Adrenal gland (tissue), 12 donors: ENCODE results near the gene ZBTB12. TPM values are rescaled to one million over a fixed set of nuclear protein-coding genes. Genes with fewer than 3 reads are reported as not detected.
A peak's percentile ranks its signal among the peaks of the same experiment; 100 is the strongest.

Experiments
- DNase-seq, 7 donors: peaks; one replicate each; pipeline ENCODE4 v3.0.0-alpha.2; 2019 to 2020
- H3K27ac ChIP-seq, 5 donors: fragments of 200-600 bp; sonication (generic) in 4 of 5; 1 replicate in 3 of 5; 2 replicates in 2 of 5; pipeline versions ENCODE4 v1.5.1 to v1.8.0; 2016 to 2020; ENCODE audit warnings: mild to moderate bottlenecking in 1 of 5
- H3K27me3 ChIP-seq: fragments of 200-600 bp; 2 replicates; pipeline ENCODE4 v1.8.0; 2021
- H3K36me3 ChIP-seq, 2 donors: fragments of 200-600 bp; replicated peaks in 1 of 2; 1 replicate in 1 of 2; 2 replicates in 1 of 2; pipeline versions ENCODE4 v1.5.1 to v1.8.0; 2018 to 2022
- H3K4me1 ChIP-seq, 2 donors: fragments of 200-600 bp; replicated peaks in 1 of 2; 1 replicate in 1 of 2; 2 replicates in 1 of 2; pipeline versions ENCODE4 v1.5.1 to v1.8.0; 2018 to 2021
- H3K4me3 ChIP-seq, 4 donors: fragments of 200-600 bp; sonication (generic) in 3 of 4; one replicate each; pipeline ENCODE4 v1.5.1; 2016 to 2018
- H3K9me3 ChIP-seq, 3 donors: fragments of 200-600 bp; sonication (generic) in 1 of 3; replicated peaks in 1 of 3; 1 replicate in 2 of 3; 2 replicates in 1 of 3; pipeline versions ENCODE4 v1.5.1 to v1.8.0; 2016 to 2021
- POLR2A ChIP-seq, 2 donors: fragments of 450-650 bp; IDR thresholded peaks; one replicate each; pipeline ENCODE4 v1.6.1; 2017; ENCODE audit warnings: antibody characterized with exemption in 2 of 2, mild to moderate bottlenecking in 2 of 2, moderate library complexity in 1 of 2
- WGBS, 4 donors: extraction: QIAGEN DNeasy Blood & Tissue Kit in 2 of 4; methylation state at CpG; one replicate each; pipeline versions ENCODE4 v1.1.5 to v1.1.7; 2013 to 2017; 5-methylcytosine and 5-hydroxymethylcytosine counted together
- intact Hi-C, 2 donors: fragments of 100-400 bp; cut with DNase I; formaldehyde crosslinking; loops; one replicate each; pipeline versions ENCODE4 v1.14.1 to v1.15.0; 2022 to 2023
- polyA plus RNA-seq, 3 donors: library from polyadenylated mRNA; stranded (reverse); fragments of 200-250 nt in 2 of 3; fragments of 350-450 nt in 1 of 3; fragmentation: Illumina TruSeq in 1 of 3; extraction: RNeasy Lipid Tissue Mini Kit (QIAGEN cat#74804) in 1 of 3; gene quantifications; one replicate each; pipeline ENCODE4 v1.2.3, GENCODE V29; 2013 to 2014
- total RNA-seq, 9 donors: library from RNA; depleted of rRNA in 4 of 9; stranded (reverse); fragments of >200 nt in 4 of 9; fragments of 120-200 nt in 1 of 9; fragmentation: NEBNext Ultra II Directional in 1 of 9; extraction: Animal tissue kit (Norgen Biotek cat#: 25700) in 1 of 9; gene quantifications; one replicate each; pipeline versions ENCODE4 v1.1.0 to v1.2.4, GENCODE V29; 2013 to 2023
- TF ChIP-seq, protein P1 (sequence below), 6 experiments: fragments of 450-650 bp in 4 of 6; fragments of 200-600 bp in 2 of 6; sonication (generic) in 1 of 6; IDR thresholded peaks; 1 replicate in 5 of 6; 2 replicates in 1 of 6; pipeline versions ENCODE4 v1.5.1 to v1.8.0; 2016 to 2021; ENCODE audit warnings: antibody characterized with exemption in 6 of 6, mild to moderate bottlenecking in 2 of 6, moderate library complexity in 1 of 6
- donor health status: healthy with polysubstance abuse.
- donor health status: Bipolar disorder and iron deficiency.
- donor health status: DM: yes; HTN: yes; CAD: no.
- donor health status: DM: no; HTN: no; CAD: no.
- donor health status: DM: no; HTN: no; CAD: no.
- donor health status: DM: yes; HTN: yes; CAD: no.

Gene ZBTB12
- total and polyA plus RNA-seq, 12 donors: 0.69 to 14.5 (median 3.0) TPM

DNA sequence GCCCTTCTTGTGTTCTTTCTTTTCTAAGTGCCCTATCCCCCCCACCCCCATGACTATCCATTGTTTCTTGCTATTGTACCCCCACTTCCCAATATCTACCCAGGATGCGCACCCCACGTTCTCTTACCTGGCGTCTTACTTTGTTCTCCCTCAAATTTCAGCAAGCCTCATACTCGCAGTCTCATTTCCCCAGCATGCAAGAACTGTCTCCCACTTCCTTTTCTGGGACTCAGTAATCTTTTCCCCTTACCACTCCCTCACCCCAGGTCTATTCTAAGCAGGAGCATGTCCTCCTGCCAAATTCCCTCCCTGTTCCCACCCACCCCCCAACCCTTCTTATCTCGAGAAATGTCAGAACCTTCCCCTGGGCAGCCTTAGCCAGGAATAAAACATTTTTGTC, 2.7 kb downstream of the ZBTB12 start:
- Histone ChIP-seq H3K9me3 (no peaks in the 10 kb centered on the region), H3K4me1 (peaks cover 11 to 44% of the 10 kb centered on the region in 2 donors), H3K4me3 (no peak overlapping the region), H3K36me3 (peaks cover 0 to 16% of the 10 kb centered on the region in 2 donors), H3K27ac (no peak overlapping the region), H3K27me3 (no peaks in the 10 kb centered on the region)
- WGBS, 4 donors: 59 to 71% (median 66%) methylated on average over 5 of the region's 5 CpGs
- no peak for TF ChIP-seq POLR2A (IDR thresholded peaks at IDR 0.05)
- TF ChIP-seq, protein P1, sequence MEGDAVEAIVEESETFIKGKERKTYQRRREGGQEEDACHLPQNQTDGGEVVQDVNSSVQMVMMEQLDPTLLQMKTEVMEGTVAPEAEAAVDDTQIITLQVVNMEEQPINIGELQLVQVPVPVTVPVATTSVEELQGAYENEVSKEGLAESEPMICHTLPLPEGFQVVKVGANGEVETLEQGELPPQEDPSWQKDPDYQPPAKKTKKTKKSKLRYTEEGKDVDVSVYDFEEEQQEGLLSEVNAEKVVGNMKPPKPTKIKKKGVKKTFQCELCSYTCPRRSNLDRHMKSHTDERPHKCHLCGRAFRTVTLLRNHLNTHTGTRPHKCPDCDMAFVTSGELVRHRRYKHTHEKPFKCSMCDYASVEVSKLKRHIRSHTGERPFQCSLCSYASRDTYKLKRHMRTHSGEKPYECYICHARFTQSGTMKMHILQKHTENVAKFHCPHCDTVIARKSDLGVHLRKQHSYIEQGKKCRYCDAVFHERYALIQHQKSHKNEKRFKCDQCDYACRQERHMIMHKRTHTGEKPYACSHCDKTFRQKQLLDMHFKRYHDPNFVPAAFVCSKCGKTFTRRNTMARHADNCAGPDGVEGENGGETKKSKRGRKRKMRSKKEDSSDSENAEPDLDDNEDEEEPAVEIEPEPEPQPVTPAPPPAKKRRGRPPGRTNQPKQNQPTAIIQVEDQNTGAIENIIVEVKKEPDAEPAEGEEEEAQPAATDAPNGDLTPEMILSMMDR (IDR thresholded peaks at IDR 0.05): no peak
- no peak for DNase-seq
- intact Hi-C loops: no loop called here

DNA sequence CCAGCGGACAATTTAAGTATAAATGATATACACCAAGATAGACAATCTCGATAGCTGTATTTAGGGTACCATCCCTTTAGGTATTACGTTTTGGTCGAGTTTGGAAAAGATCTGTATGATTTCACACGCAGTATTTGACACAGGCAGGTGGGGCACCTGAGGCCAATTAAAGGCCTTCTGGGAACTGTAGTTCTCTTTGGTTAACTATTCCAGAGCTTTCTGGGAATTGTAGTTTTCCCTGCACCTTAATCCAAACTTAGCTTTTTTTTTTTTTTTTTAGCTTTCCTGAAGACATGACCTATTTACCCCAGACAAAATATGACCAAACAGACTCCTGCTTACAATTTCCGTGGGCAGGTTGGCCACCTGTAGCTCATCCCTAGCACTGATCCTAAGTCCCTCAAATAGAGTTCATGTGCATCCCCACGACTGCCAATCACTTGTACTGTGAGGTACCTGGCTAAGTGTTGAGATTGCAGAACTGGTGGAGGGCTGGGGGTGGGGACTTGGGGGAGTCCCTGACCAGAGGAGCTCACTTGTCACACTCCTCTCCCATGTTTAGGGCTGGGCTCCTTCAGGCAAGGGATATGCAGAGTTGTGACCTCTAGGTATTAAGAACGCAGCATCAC, 3.4 kb downstream of the ZBTB12 start:
- Histone ChIP-seq H3K27ac (peak overlapping the region; percentile 31 to 86 (median 68)), H3K9me3 (no peaks in the 10 kb centered on the region), H3K4me3 (peak overlapping the region; percentile 9 to 86 (median 70)), H3K36me3 (peaks cover 0 to 23% of the 10 kb centered on the region in 2 donors), H3K4me1 (peaks cover 11 to 38% of the 10 kb centered on the region in 2 donors), H3K27me3 (no peaks in the 10 kb centered on the region)
- peak in 2 of 7 donors; percentile 42 to 65 for DNase-seq
- intact Hi-C loops: no loop called here
- WGBS, 4 donors: 11 to 19% (median 14%) methylated on average over 8 of the region's 8 CpGs
- TF ChIP-seq POLR2A (IDR thresholded peaks at IDR 0.05): peak in 1 of 2 donors; percentile 7
- TF ChIP-seq, protein P1 (IDR thresholded peaks at IDR 0.05): no peak

DNA sequence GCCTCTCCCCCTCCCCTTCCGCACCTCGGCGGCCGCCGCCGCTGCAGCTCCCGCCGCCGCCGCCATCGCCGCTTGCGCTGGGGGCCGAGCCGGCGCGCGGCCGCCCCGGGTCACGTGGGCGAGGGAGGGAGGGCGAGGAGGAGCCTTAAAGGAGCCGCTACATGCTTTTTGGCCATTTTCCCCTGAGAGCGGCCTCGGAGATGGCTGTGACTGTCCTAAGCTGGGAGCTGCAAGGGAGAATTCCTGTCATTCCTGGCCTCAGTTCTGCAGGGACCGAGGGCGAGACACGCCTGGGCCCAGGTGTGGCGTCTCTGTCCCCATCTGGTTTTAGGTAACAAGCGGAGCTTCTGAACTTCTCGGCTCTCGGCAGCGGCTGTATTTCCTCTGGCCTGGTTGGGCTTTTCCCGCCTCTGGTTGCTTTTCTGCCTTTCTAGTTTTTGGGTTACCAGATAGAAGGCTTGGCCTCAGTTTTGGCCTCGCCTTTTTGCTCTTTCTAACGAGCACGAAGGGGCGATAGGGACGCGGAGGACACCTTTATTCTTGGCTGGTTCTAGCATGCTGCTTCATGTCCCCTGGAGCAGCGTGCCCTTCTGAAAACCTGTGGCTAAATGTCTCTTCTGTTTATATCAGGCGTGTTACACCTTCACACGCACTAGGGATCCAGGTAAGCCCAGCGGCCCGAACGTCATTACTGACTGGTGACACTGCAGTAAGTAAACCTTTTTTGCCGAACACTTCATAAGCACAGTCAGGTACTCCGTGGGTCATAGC, 4.1 kb downstream of the ZBTB12 start, which contains the start of gene EHMT2:
Gene EHMT2, minus strand, starts transcription at position 87 of the 771 bp plus-strand sequence. Its CDS starts 21 bp downstream, at position 66.
- intact Hi-C loops: no loop called here
- peaks cover 9 to 31% of the 10 kb centered on the region in 2 donors for H3K4me1 ChIP-seq
- TF ChIP-seq POLR2A (IDR thresholded peaks at IDR 0.05): peak in 1 of 2 donors; percentile 87
- TF ChIP-seq, protein P1 (IDR thresholded peaks at IDR 0.05): peak in 3 of 6 experiments; percentile 20 to 52 (median 25)
- peak within 1 kb of the TSS; percentile 9 to 86 (median 70) for H3K4me3 ChIP-seq
- no peaks in the 10 kb centered on the region for H3K9me3 ChIP-seq
- H3K27ac ChIP-seq: peak within 1 kb of the TSS; percentile 31 to 86 (median 70)
- whole genome bisulfite sequencing, 4 donors: 0 to 1% (median 0%) methylated on average over 20 to 49 of the region's 49 CpGs
- H3K36me3 ChIP-seq: peaks cover 0 to 30% of the 10 kb centered on the region in 2 donors
- no peaks in the 10 kb centered on the region for H3K27me3 ChIP-seq
- peak; percentile 80 to 91 (median 87) for DNase-seq
